ENCODE data around the gene PASK. TPM values are rescaled to one million over a fixed set of nuclear protein-coding genes. Genes with fewer than 3 reads are reported as not detected.

PASK gene
- total and polyA plus RNA-seq, 4 experiments from 2014 or later, result 38.2 to 309 (median 170) TPM

GRCh38 chr2:241064008-241064801, 85.1 kb downstream of the PASK start:
- ChIA-PET POLR2A (ENCODE audit: partially characterized antibody) (interaction anchor here (1.1 to 1.2 kb wide), 2 partner anchors 9 to 93 kb away, joined by 3 to 4 read pairs; no protein-coding TSS in a partner anchor), CTCF (ENCODE audit: partially characterized antibody) (no interaction called here)
- Mint-ChIP-seq H3K4me1 (peaks cover 0 to 5% (median 0%) of the 10 kb centered on the region in 4 donors), H3K36me3 (peaks cover 0 to 2% of the 10 kb centered on the region in 2 donors), H3K27ac (peak overlapping the region in 5 of 7 donors; percentile 61 to 87 (median 75)), H3K27me3 (no peaks in the 10 kb centered on the region), H3K4me3 (peak overlapping the region in 6 of 8 donors; percentile 13 to 63 (median 56)), H3K9me3 (peaks cover 0 to 2% (median 0%) of the 10 kb centered on the region in 8 donors)
- DNase-seq, result peak in 3 of 5 donors; percentile 33 to 46 (median 35)
- H3K4me1 ChIP-seq (ENCODE audit: insufficient read depth, low read length), result peaks cover 10% of the 10 kb centered on the region
- H3K4me3 ChIP-seq (ENCODE audit: low read length in 2 of 2), result no peak overlapping the region
- intact Hi-C loops (cut with micrococcal nuclease), result no loop called here
- no peak overlapping the region for H3K27ac ChIP-seq (ENCODE audit: low read depth, low read length)
- no peaks in the 10 kb centered on the region for H3K9me3 ChIP-seq (ENCODE audit: control insufficient read depth in 1 of 2, low read length in 2 of 2)
- no peaks in the 10 kb centered on the region for H3K36me3 ChIP-seq (ENCODE audit: insufficient read depth, low read length)
- no peaks in the 10 kb centered on the region for H3K27me3 ChIP-seq (ENCODE audit: insufficient read depth, low read length)

DNA sequence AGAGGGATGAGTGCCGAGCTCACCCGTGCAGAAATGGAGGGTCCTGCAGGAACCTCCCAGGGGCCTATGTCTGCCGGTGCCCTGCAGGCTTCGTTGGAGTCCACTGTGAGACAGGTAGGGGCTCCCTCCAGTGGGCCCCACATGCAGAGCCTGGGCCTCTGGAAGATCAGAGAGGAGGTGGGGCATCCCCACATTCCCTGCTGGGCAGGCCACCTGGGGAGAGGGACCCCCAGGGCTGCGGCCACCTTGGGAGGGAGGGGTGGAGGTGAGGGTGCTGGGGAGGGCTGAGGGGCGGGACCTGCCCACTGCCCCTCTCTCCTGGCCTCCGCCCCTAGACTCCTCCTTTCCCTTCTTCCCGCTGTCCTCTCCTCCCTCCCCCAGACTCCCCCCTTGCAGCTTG, 85.7 kb downstream of the PASK start:
- CTCF ChIA-PET (ENCODE audit: partially characterized antibody), result no interaction called here
- no peak for DNase-seq
- H3K27me3 Mint-ChIP-seq, result no peaks in the 10 kb centered on the region
- no peaks in the 10 kb centered on the region for H3K36me3 ChIP-seq (ENCODE audit: insufficient read depth, low read length)
- POLR2A ChIA-PET (ENCODE audit: partially characterized antibody), result interaction anchor here (1.2 kb wide), 1 partner anchor 10 kb away, joined by 4 read pairs; no protein-coding TSS in a partner anchor
- no peaks in the 10 kb centered on the region for H3K27me3 ChIP-seq (ENCODE audit: insufficient read depth, low read length)
- no peak overlapping the region for H3K4me3 ChIP-seq (ENCODE audit: low read length in 2 of 2)
- intact Hi-C loops (cut with micrococcal nuclease), result no loop called here
- peak overlapping the region in 4 of 8 donors; percentile 13 to 63 (median 52) for H3K4me3 Mint-ChIP-seq
- H3K9me3 Mint-ChIP-seq, result peaks cover 0 to 2% (median 0%) of the 10 kb centered on the region in 8 donors
- H3K9me3 ChIP-seq (ENCODE audit: control insufficient read depth in 1 of 2, low read length in 2 of 2), result no peaks in the 10 kb centered on the region
- H3K27ac Mint-ChIP-seq, result no peak overlapping the region
- peaks cover 10% of the 10 kb centered on the region for H3K4me1 ChIP-seq (ENCODE audit: insufficient read depth, low read length)
- H3K27ac ChIP-seq (ENCODE audit: low read depth, low read length), result no peak overlapping the region
- H3K36me3 Mint-ChIP-seq, result peaks cover 0 to 2% of the 10 kb centered on the region in 2 donors
- H3K4me1 Mint-ChIP-seq, result peaks cover 0 to 8% (median 0%) of the 10 kb centered on the region in 4 donors

DNA sequence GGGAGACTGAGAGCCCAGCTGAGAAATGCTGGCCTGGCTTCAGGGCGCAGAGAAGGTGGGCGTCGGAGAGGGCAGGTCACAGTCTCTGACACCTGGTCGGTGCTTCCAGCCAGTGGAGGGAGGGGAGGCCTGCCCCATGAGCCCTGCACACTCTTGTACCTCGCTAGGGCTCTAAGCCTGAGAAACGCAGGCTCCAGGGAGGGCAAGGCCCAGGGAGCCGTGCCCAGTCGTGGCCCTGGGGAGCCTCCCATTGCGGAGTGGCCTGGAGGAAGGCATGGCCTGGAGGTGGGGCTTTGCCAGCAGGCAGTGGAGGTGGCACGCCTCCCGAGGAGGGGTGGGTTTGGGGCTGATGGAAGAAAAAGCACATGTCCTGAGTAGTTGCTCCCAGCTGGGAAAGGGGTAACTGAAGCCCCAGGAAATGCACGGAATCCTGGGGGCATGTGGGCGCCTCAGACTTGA, 86.2 kb downstream of the PASK start:
- no peaks in the 10 kb centered on the region for H3K9me3 Mint-ChIP-seq
- POLR2A ChIA-PET (ENCODE audit: partially characterized antibody), result interaction anchor here (1.2 to 1.3 kb wide), 2 partner anchors 10 to 80 kb away, joined by 3 to 4 read pairs; no protein-coding TSS in a partner anchor
- peak overlapping the region in 1 of 8 donors; percentile 17 for H3K4me3 Mint-ChIP-seq
- H3K27ac Mint-ChIP-seq, result no peak overlapping the region
- Histone ChIP-seq H3K4me1 (ENCODE audit: insufficient read depth, low read length) (peaks cover 10% of the 10 kb centered on the region), H3K36me3 (ENCODE audit: insufficient read depth, low read length) (no peaks in the 10 kb centered on the region), H3K9me3 (ENCODE audit: control insufficient read depth in 1 of 2, low read length in 2 of 2) (no peaks in the 10 kb centered on the region), H3K4me3 (ENCODE audit: low read length in 2 of 2) (no peak overlapping the region), H3K27ac (ENCODE audit: low read depth, low read length) (no peak overlapping the region), H3K27me3 (ENCODE audit: insufficient read depth, low read length) (no peaks in the 10 kb centered on the region)
- CTCF ChIA-PET (ENCODE audit: partially characterized antibody), result no interaction called here
- H3K36me3 Mint-ChIP-seq, result peaks cover 0 to 2% of the 10 kb centered on the region in 2 donors
- intact Hi-C loops (cut with micrococcal nuclease), result no loop called here
- DNase-seq, result no peak
- H3K4me1 Mint-ChIP-seq, result peaks cover 0 to 8% (median 0%) of the 10 kb centered on the region in 4 donors
- H3K27me3 Mint-ChIP-seq, result no peaks in the 10 kb centered on the region

GRCh38 chr2:241062389-241063092, 86.7 kb downstream of the PASK start:
- H3K4me3 ChIP-seq (ENCODE audit: low read length in 2 of 2), result no peak overlapping the region
- intact Hi-C loops (cut with micrococcal nuclease), result no loop called here
- H3K27ac ChIP-seq (ENCODE audit: low read depth, low read length), result no peak overlapping the region
- no peaks in the 10 kb centered on the region for H3K9me3 ChIP-seq (ENCODE audit: control insufficient read depth in 1 of 2, low read length in 2 of 2)
- Mint-ChIP-seq H3K4me1 (peaks cover 0 to 12% (median 4%) of the 10 kb centered on the region in 4 donors), H3K9me3 (no peaks in the 10 kb centered on the region), H3K27ac (no peak overlapping the region), H3K36me3 (peaks cover 0 to 2% of the 10 kb centered on the region in 2 donors), H3K27me3 (no peaks in the 10 kb centered on the region), H3K4me3 (peak overlapping the region in 1 of 8 donors; percentile 17)
- ChIA-PET CTCF (ENCODE audit: partially characterized antibody) (no interaction called here), POLR2A (ENCODE audit: partially characterized antibody) (interaction anchor here (1.0 to 1.3 kb wide), 2 partner anchors 9 to 79 kb away, joined by 3 to 4 read pairs; no protein-coding TSS in a partner anchor)
- no peaks in the 10 kb centered on the region for H3K36me3 ChIP-seq (ENCODE audit: insufficient read depth, low read length)
- no peak for DNase-seq
- no peaks in the 10 kb centered on the region for H3K27me3 ChIP-seq (ENCODE audit: insufficient read depth, low read length)
- H3K4me1 ChIP-seq (ENCODE audit: insufficient read depth, low read length), result peaks cover 10% of the 10 kb centered on the region

- no peaks in the 10 kb centered on the region for H3K27me3 Mint-ChIP-seq
- peaks cover 0 to 12% (median 4%) of the 10 kb centered on the region in 4 donors for H3K4me1 Mint-ChIP-seq
- DNase-seq, result no peak
- peaks cover 0 to 2% of the 10 kb centered on the region in 2 donors for H3K36me3 Mint-ChIP-seq
- Histone ChIP-seq H3K27ac (ENCODE audit: low read depth, low read length) (no peak overlapping the region), H3K9me3 (ENCODE audit: control insufficient read depth in 1 of 2, low read length in 2 of 2) (no peaks in the 10 kb centered on the region), H3K4me3 (ENCODE audit: low read length in 2 of 2) (no peak overlapping the region), H3K36me3 (ENCODE audit: insufficient read depth, low read length) (no peaks in the 10 kb centered on the region), H3K27me3 (ENCODE audit: insufficient read depth, low read length) (no peaks in the 10 kb centered on the region), H3K4me1 (ENCODE audit: insufficient read depth, low read length) (peaks cover 10% of the 10 kb centered on the region)
- intact Hi-C loops (cut with micrococcal nuclease), result no loop called here
- ChIA-PET POLR2A (ENCODE audit: partially characterized antibody) (interaction anchor here (0.5 to 1.0 kb wide), 2 partner anchors 8 to 17 kb away, joined by 3 to 4 read pairs; no protein-coding TSS in a partner anchor), CTCF (ENCODE audit: partially characterized antibody) (no interaction called here)
- no peak overlapping the region for H3K27ac Mint-ChIP-seq
- H3K9me3 Mint-ChIP-seq, result no peaks in the 10 kb centered on the region
- H3K4me3 Mint-ChIP-seq, result no peak overlapping the region
Observed at GRCh38 chr2:241061275-241061674, 88.0 kb downstream of the PASK start.

Other genes starting within 250 kb of the PASK start
- gene CROCC2, start 243.1 kb downstream of the PASK start, total RNA-seq, result not detected
- not detected for gene CROCC2, start 243.1 kb downstream of the PASK start, polyA plus RNA-seq
- 10 to 100 TPM; 85.2 to 90.1 TPM for gene SNED1, start 150.9 kb downstream of the PASK start, total RNA-seq
- gene SNED1, start 150.9 kb downstream of the PASK start, polyA plus RNA-seq, result 1 to 10 TPM; 1.6 to 3.2 TPM
- gene MTERF4, start 47.2 kb downstream of the PASK start, total RNA-seq, result 100 to 1,000 TPM; 204 to 227 TPM
- 10 to 100 TPM; 44.6 to 56.6 TPM for gene MTERF4, start 47.2 kb downstream of the PASK start, polyA plus RNA-seq
- 10 to 100 TPM; 61.3 to 68.9 TPM for gene PPP1R7, start 995 bp upstream of the PASK start, total RNA-seq
- 100 to 1,000 TPM; 114 to 119 TPM for gene PPP1R7, start 995 bp upstream of the PASK start, polyA plus RNA-seq
- under 1 TPM; 0.53 to 0.81 TPM for gene ANO7, start 39.2 kb upstream of the PASK start, total RNA-seq
- under 1 TPM in 1 of 2 donors, not detected in 1; 0.13 TPM for gene ANO7, start 39.2 kb upstream of the PASK start, polyA plus RNA-seq
- 100 to 1,000 TPM; 166 to 183 TPM for gene HDLBP, start 166.2 kb upstream of the PASK start, total RNA-seq
- 10 to 100 TPM; 24.7 to 82.3 TPM for gene HDLBP, start 166.2 kb upstream of the PASK start, polyA plus RNA-seq
- 100 to 1,000 TPM; 332 to 362 TPM for gene SEPTIN2, start 166.5 kb upstream of the PASK start, total RNA-seq
- gene SEPTIN2, start 166.5 kb upstream of the PASK start, polyA plus RNA-seq, result 100 to 1,000 TPM; 187 to 249 TPM
- 10 to 100 TPM; 17.2 to 21.8 TPM for gene FARP2, start 206.8 kb upstream of the PASK start, total RNA-seq
- 1 to 10 TPM; 3.9 to 5.5 TPM for gene FARP2, start 206.8 kb upstream of the PASK start, polyA plus RNA-seq

Data from CD4-positive, alpha-beta memory T cell (primary cell).